ENCODE data around the gene CFB. TPM values are rescaled to one million over a fixed set of nuclear protein-coding genes. Genes with fewer than 3 reads are reported as not detected.
A peak's percentile ranks its signal among the peaks of the same experiment; 100 is the strongest.

Gene CFB
- 1,000 to 10,000 TPM in 1 of 4 donors, 100 to 1,000 TPM in 2, 10 to 100 TPM in 1; 16.7 to 1,024 (median 264) TPM for total RNA-seq

DNA sequence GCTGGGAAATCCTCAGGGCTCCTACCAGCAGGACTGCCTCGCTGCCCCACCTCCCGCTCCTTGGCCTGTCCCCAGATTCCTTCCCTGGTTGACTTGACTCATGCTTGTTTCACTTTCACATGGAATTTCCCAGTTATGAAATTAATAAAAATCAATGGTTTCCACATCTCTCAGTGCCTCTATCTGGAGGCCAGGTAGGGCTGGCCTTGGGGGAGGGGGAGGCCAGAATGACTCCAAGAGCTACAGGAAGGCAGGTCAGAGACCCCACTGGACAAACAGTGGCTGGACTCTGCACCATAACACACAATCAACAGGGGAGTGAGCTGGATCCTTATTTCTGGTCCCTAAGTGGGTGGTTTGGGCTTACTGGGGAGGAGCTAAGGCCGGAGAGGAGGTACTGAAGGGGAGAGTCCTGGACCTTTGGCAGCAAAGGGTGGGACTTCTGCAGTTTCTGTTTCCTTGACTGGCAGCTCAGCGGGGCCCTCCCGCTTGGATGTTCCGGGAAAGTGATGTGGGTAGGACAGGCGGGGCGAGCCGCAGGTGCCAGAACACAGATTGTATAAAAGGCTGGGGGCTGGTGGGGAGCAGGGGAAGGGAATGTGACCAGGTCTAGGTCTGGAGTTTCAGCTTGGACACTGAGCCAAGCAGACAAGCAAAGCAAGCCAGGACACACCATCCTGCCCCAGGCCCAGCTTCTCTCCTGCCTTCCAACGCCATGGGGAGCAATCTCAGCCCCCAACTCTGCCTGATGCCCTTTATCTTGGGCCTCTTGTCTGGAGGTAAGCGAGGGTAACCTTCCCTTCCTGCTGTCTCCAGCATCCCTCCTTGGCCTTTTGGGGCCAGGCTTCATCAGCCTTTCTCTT lies at the start of gene CFB:
CFB (plus strand) TSS at position 589 of the 863 bp plus-strand sequence; CDS start at position 716, 127 bp downstream.
- ATAC-seq (ENCODE audit: low FRiP score), result peak; percentile 84

DNA sequence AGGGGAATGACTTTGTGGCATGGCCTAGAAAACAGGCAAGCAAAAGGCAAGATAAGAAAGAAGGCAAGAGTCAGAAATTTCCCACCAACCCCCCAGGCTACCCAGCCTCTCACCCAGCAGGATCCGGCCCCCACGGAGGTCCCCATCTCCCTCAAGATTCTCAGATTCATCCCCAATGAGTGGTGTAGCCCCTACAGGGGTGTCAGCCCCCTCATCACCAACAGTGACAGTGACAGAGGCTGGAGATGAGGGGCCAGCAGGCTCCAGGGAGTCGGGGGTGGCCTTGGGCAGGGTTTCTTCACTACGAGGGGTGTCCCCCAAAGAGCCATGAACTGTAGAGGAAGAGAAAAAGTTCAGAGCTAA lies 49.4 kb upstream of the CFB start:
- no peak for DNase-seq (ENCODE audit: low spot score)
- TF ChIP-seq, protein P1, sequence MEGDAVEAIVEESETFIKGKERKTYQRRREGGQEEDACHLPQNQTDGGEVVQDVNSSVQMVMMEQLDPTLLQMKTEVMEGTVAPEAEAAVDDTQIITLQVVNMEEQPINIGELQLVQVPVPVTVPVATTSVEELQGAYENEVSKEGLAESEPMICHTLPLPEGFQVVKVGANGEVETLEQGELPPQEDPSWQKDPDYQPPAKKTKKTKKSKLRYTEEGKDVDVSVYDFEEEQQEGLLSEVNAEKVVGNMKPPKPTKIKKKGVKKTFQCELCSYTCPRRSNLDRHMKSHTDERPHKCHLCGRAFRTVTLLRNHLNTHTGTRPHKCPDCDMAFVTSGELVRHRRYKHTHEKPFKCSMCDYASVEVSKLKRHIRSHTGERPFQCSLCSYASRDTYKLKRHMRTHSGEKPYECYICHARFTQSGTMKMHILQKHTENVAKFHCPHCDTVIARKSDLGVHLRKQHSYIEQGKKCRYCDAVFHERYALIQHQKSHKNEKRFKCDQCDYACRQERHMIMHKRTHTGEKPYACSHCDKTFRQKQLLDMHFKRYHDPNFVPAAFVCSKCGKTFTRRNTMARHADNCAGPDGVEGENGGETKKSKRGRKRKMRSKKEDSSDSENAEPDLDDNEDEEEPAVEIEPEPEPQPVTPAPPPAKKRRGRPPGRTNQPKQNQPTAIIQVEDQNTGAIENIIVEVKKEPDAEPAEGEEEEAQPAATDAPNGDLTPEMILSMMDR (IDR thresholded peaks at IDR 0.05), result no peak

More for the DNA sequence above, at the start of gene CFB:
- TF ChIP-seq, protein P1 (IDR thresholded peaks at IDR 0.05), result no peak
- DNase-seq (ENCODE audit: low spot score), result peak; percentile 65

DNA sequence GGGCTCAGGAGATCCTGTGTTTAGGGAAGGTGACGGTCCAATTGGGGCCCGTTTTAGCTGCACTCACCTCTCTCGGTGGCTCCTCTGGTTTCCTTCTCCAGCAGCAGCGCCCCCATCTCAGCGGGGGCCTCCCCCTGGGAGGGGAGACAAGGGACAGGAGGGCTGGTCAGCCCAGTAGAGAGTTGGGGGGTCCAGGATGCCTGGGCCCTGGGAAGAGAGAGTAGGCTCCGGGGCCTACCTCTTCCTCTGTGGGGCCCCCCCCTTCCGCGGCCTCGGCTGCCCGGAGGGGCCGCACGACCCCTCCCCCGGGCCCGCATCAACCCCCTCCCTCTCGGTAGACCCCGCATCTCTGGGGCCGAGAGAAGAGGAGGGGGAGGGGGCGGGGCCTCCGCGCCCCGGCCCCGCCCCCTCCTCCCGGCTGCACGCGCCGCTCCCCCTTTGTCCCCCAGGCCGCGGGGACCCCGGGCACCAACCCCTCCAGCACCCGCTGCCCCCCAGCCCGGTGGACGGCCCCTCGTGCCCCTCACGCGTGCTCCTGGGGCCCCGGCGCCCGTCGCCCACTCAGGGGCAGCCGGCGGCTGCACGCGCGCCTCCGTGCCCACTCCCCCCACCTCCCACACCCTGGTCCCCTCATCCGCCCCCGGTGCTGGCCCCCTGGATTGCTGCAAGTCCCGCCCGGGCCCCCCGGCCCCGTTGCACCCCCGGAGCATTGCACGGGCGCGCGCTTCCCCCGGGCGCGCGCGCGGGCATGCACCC lies 48.9 kb upstream of the CFB start:
- TF ChIP-seq, protein P1 (IDR thresholded peaks at IDR 0.05), result no peak
- ATAC-seq (ENCODE audit: low FRiP score) (no peak), DNase-seq (ENCODE audit: low spot score) (no peak)

More for the DNA sequence above, 49.4 kb upstream of the CFB start:
- no peak for ATAC-seq (ENCODE audit: low FRiP score)

DNA sequence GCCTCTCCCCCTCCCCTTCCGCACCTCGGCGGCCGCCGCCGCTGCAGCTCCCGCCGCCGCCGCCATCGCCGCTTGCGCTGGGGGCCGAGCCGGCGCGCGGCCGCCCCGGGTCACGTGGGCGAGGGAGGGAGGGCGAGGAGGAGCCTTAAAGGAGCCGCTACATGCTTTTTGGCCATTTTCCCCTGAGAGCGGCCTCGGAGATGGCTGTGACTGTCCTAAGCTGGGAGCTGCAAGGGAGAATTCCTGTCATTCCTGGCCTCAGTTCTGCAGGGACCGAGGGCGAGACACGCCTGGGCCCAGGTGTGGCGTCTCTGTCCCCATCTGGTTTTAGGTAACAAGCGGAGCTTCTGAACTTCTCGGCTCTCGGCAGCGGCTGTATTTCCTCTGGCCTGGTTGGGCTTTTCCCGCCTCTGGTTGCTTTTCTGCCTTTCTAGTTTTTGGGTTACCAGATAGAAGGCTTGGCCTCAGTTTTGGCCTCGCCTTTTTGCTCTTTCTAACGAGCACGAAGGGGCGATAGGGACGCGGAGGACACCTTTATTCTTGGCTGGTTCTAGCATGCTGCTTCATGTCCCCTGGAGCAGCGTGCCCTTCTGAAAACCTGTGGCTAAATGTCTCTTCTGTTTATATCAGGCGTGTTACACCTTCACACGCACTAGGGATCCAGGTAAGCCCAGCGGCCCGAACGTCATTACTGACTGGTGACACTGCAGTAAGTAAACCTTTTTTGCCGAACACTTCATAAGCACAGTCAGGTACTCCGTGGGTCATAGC lies 48.1 kb upstream of the CFB start, which contains the start of gene EHMT2:
EHMT2 (minus strand) TSS at position 87 of the 771 bp plus-strand sequence; CDS start at position 66, 21 bp downstream.
- DNase-seq (ENCODE audit: low spot score) (peak; percentile 51), ATAC-seq (ENCODE audit: low FRiP score) (peak; percentile 31)

DNA sequence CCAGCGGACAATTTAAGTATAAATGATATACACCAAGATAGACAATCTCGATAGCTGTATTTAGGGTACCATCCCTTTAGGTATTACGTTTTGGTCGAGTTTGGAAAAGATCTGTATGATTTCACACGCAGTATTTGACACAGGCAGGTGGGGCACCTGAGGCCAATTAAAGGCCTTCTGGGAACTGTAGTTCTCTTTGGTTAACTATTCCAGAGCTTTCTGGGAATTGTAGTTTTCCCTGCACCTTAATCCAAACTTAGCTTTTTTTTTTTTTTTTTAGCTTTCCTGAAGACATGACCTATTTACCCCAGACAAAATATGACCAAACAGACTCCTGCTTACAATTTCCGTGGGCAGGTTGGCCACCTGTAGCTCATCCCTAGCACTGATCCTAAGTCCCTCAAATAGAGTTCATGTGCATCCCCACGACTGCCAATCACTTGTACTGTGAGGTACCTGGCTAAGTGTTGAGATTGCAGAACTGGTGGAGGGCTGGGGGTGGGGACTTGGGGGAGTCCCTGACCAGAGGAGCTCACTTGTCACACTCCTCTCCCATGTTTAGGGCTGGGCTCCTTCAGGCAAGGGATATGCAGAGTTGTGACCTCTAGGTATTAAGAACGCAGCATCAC lies 47.4 kb upstream of the CFB start:
- DNase-seq (ENCODE audit: low spot score) (no peak), ATAC-seq (ENCODE audit: low FRiP score) (no peak)
- TF ChIP-seq, protein P1 (IDR thresholded peaks at IDR 0.05), result no peak

More for the DNA sequence above, 48.1 kb upstream of the CFB start, which contains the start of gene EHMT2:
- TF ChIP-seq, protein P1 (IDR thresholded peaks at IDR 0.05), result no peak

DNA sequence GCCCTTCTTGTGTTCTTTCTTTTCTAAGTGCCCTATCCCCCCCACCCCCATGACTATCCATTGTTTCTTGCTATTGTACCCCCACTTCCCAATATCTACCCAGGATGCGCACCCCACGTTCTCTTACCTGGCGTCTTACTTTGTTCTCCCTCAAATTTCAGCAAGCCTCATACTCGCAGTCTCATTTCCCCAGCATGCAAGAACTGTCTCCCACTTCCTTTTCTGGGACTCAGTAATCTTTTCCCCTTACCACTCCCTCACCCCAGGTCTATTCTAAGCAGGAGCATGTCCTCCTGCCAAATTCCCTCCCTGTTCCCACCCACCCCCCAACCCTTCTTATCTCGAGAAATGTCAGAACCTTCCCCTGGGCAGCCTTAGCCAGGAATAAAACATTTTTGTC lies 46.7 kb upstream of the CFB start:
- ATAC-seq (ENCODE audit: low FRiP score) (no peak), DNase-seq (ENCODE audit: low spot score) (no peak)
- TF ChIP-seq, protein P1 (IDR thresholded peaks at IDR 0.05), result no peak
